Esophagus (tissue), 2 donors: ENCODE measurements around the gene PTPRM. TPM values are rescaled to one million over a fixed set of nuclear protein-coding genes. Genes with fewer than 3 reads are reported as not detected.

ENCODE experiments used
- H3K27ac ChIP-seq, 2 donors: one replicate each; pipeline ENCODE4 v1.5.1; 2013; ENCODE audit warnings: low read depth in 2 of 2, mild to moderate bottlenecking in 2 of 2, inconsistent platforms in 1 of 2, low read length in 1 of 2, moderate library complexity in 1 of 2
- H3K27me3 ChIP-seq, 2 donors: one replicate each; pipeline ENCODE4 v1.6.1; 2013; ENCODE audit warnings: low read length in 2 of 2, control low read depth in 1 of 2, mild to moderate bottlenecking in 1 of 2; ENCODE audit not compliant: insufficient read depth in 2 of 2, control insufficient read depth in 1 of 2
- H3K36me3 ChIP-seq, 2 donors: one replicate each; pipeline ENCODE4 v1.6.1; 2013; ENCODE audit warnings: low read length in 1 of 2; ENCODE audit not compliant: control insufficient read depth in 2 of 2, insufficient read depth in 2 of 2
- H3K4me1 ChIP-seq, 2 donors: one replicate each; pipeline ENCODE4 v1.6.1; 2013; ENCODE audit warnings: low read length in 1 of 2; ENCODE audit not compliant: control insufficient read depth in 2 of 2, insufficient read depth in 2 of 2
- H3K4me3 ChIP-seq, 2 donors: one replicate each; pipeline ENCODE4 v1.5.1; 2013; ENCODE audit warnings: low read length in 2 of 2, mild to moderate bottlenecking in 2 of 2, low read depth in 1 of 2, moderate library complexity in 1 of 2
- H3K9me3 ChIP-seq, 2 donors: one replicate each; pipeline ENCODE4 v1.6.1; 2013; ENCODE audit warnings: mild to moderate bottlenecking in 2 of 2, low read depth in 1 of 2, low read length in 1 of 2, moderate library complexity in 1 of 2; ENCODE audit not compliant: control insufficient read depth in 2 of 2, insufficient read depth in 1 of 2
- WGBS, 2 donors: extraction: QIAGEN DNeasy Blood & Tissue Kit; methylation state at CpG; one replicate each; pipeline ENCODE4 v1.1.7; 2013; 5-methylcytosine and 5-hydroxymethylcytosine counted together
- polyA plus RNA-seq, 2 donors: library from polyadenylated mRNA; stranded (reverse); fragments of 200-250 nt; gene quantifications; one replicate each; pipeline ENCODE4 v1.2.3, GENCODE V29; 2013
- donor health status: healthy with polysubstance abuse.
- donor health status: Bipolar disorder and iron deficiency.

Gene PTPRM
- polyA plus RNA-seq, 2 donors: 6.3 to 10.4 TPM

GRCh38 chr18:7750095-7750663 lies 183.1 kb downstream of the PTPRM start:
- H3K4me3 ChIP-seq: no peak overlapping the region
- no peaks in the 10 kb centered on the region for H3K9me3 ChIP-seq
- no peaks in the 10 kb centered on the region for H3K36me3 ChIP-seq
- peaks cover 0 to 5% of the 10 kb centered on the region in 2 donors for H3K4me1 ChIP-seq
- H3K27me3 ChIP-seq: no peaks in the 10 kb centered on the region
- 53 to 59% methylated on average over 6 of the region's 6 CpGs for WGBS, 2 donors
- H3K27ac ChIP-seq: no peak overlapping the region

DNA sequence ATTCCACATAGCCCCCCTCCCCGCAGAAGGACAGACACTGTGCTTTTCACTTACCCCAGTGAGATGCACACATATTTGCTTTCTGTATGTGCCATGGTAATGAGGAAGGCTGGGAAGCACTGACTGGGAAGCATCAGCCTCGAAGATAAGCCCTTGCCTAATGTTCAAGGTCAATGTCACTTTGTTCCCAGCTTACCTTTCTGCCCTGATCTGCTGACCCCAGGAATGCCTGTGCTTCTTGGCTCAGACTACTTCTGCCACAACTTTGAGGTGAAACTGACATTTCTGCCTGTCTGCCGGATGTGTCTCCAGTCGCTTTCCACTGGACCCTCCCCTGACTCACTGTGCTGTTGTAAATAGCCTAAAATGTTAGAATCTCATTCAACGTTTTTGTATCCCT lies 183.8 kb downstream of the PTPRM start:
- Histone ChIP-seq H3K27me3 (no peaks in the 10 kb centered on the region), H3K4me1 (peaks cover 0 to 5% of the 10 kb centered on the region in 2 donors), H3K4me3 (no peak overlapping the region), H3K27ac (no peak overlapping the region), H3K9me3 (no peaks in the 10 kb centered on the region), H3K36me3 (no peaks in the 10 kb centered on the region)
- 75 to 80% methylated on average over 5 of the region's 5 CpGs for WGBS, 2 donors

DNA sequence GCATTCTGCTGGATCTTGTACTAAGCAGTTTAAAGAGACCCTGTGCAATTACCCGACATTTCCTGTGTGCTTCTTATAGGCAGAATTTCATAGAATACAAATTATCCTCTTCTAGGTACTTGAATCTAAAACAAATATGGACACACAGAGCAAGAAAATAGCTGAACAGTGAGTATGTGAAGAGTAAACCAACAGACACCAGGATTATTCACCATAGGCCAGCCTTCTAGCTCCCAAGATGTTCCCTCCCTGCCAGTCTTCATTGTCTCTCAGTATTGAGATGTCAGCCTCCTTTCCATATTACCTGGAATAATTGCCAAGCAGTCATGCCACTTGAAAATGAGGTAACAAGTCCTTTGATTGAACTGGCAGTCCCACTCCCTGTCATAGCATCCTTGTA lies 187.1 kb downstream of the PTPRM start:
- H3K36me3 ChIP-seq: no peaks in the 10 kb centered on the region
- no peaks in the 10 kb centered on the region for H3K9me3 ChIP-seq
- H3K4me3 ChIP-seq: no peak overlapping the region
- H3K27me3 ChIP-seq: no peaks in the 10 kb centered on the region
- H3K4me1 ChIP-seq: no peaks in the 10 kb centered on the region
- 86 to 88% methylated on average over 1 of the region's 1 CpG for WGBS, 2 donors
- H3K27ac ChIP-seq: no peak overlapping the region

- Histone ChIP-seq H3K9me3 (no peaks in the 10 kb centered on the region), H3K27ac (no peak overlapping the region), H3K27me3 (no peaks in the 10 kb centered on the region), H3K4me1 (no peaks in the 10 kb centered on the region), H3K4me3 (no peak overlapping the region), H3K36me3 (no peaks in the 10 kb centered on the region)
- 74 to 81% methylated on average over 7 of the region's 7 CpGs for WGBS, 2 donors
Observed at GRCh38 chr18:7754725-7755181, 187.6 kb downstream of the PTPRM start.

DNA sequence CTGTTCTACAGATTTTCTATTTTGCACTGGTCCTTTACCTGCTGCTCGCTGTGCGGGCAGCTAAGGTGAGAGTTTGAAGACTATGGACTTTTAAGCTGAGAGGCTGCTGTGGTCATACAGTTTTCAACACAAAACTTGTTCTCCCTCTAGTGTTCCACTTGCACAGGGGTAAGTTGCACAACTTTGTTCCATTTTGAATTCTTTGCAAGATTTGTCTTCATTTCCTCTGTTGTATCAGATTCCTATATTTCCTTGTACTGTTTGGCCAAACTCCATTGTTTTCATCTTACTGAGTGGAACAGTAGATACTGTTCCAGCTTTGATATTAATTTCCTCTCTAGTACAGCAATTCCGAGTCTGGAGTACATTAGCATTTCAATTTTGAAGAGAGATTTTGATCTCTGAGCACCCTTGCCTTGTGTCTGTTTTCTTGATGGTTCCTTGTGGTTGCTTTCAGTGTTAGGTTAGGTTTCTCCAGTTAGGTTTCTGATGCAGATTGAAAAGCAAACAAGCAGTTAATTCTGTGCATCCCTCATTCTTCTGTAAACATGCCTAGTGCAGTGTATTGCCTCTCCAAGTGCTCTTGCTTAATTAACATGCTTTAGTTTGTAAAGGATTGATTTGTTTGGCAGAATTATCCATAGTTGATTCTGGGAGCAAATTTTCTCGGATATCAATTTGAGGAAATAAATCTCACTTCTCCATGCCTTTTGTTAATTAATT lies 188.8 kb downstream of the PTPRM start:
- no peaks in the 10 kb centered on the region for H3K36me3 ChIP-seq
- H3K4me1 ChIP-seq: no peaks in the 10 kb centered on the region
- H3K27ac ChIP-seq: no peak overlapping the region
- WGBS, 2 donors: 80% methylated on average over 4 of the region's 4 CpGs
- H3K4me3 ChIP-seq: no peak overlapping the region
- no peaks in the 10 kb centered on the region for H3K9me3 ChIP-seq
- H3K27me3 ChIP-seq: no peaks in the 10 kb centered on the region

DNA sequence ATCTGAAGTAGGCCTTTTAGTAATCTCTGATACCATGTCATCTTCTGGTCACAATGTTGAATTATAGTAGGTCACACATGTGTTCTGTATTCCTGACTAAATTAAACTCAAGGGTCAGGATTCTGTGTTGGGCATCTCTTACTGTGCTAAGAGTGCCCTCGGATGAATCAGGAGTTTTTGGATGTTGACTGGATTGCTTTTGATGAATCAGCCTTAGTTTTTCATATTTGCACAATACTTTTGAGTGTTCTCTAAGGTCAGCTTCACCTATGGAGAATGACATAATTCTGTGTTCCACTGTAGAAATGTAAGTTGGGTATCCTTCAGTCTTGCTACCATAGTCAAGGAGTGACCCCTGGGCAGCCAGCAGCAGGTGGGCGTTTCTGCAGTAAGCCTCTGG lies 190.1 kb downstream of the PTPRM start:
- H3K4me1 ChIP-seq: no peaks in the 10 kb centered on the region
- H3K36me3 ChIP-seq: no peaks in the 10 kb centered on the region
- H3K27me3 ChIP-seq: no peaks in the 10 kb centered on the region
- WGBS, 2 donors: 80 to 84% methylated on average over 2 of the region's 2 CpGs
- no peak overlapping the region for H3K27ac ChIP-seq
- H3K9me3 ChIP-seq: no peaks in the 10 kb centered on the region
- H3K4me3 ChIP-seq: no peak overlapping the region

DNA sequence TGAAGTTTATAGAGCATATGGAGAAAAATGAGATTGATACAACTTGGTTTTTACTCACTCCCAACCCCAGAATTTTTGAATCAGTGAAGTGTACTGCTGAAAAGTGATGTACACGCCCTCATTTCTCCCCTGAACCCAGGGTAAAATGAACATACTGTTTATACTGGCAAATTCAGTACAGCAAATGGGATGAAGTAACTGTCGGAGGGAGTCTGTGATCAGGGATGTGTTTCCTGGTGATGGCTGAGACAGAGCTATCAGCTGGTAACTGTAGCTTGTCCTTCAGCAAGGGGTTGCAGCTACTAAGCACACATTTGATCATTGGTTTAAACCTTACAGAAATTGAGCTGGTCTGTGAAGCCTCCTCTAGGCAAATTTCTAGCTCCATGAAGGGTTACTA lies 191.6 kb downstream of the PTPRM start:
- no peaks in the 10 kb centered on the region for H3K27me3 ChIP-seq
- H3K9me3 ChIP-seq: no peaks in the 10 kb centered on the region
- H3K27ac ChIP-seq: no peak overlapping the region
- WGBS, 2 donors: 59 to 76% methylated on average over 2 of the region's 2 CpGs
- H3K4me3 ChIP-seq: no peak overlapping the region
- H3K4me1 ChIP-seq: no peaks in the 10 kb centered on the region
- H3K36me3 ChIP-seq: no peaks in the 10 kb centered on the region

- Histone ChIP-seq H3K36me3 (no peaks in the 10 kb centered on the region), H3K27me3 (no peaks in the 10 kb centered on the region), H3K4me1 (no peaks in the 10 kb centered on the region), H3K9me3 (no peaks in the 10 kb centered on the region), H3K4me3 (no peak overlapping the region), H3K27ac (no peak overlapping the region)
- WGBS, 2 donors: 67 to 77% methylated on average over 6 of the region's 6 CpGs
Observed at GRCh38 chr18:7760967-7761948, 194.1 kb downstream of the PTPRM start.

GRCh38 chr18:7764405-7764804 lies 197.3 kb downstream of the PTPRM start:
- no peak overlapping the region for H3K4me3 ChIP-seq
- no peaks in the 10 kb centered on the region for H3K4me1 ChIP-seq
- H3K36me3 ChIP-seq: no peaks in the 10 kb centered on the region
- H3K27me3 ChIP-seq: no peaks in the 10 kb centered on the region
- H3K27ac ChIP-seq: no peak overlapping the region
- H3K9me3 ChIP-seq: no peaks in the 10 kb centered on the region
- WGBS, 2 donors: 85 to 89% methylated on average over 2 of the region's 2 CpGs
